ENCODE data around the gene HDAC7.

HDAC7 gene

GRCh38 chr12:47746073-47746472, 73.6 kb downstream of the HDAC7 start:
- no peak for DNase-seq (ENCODE audit: low read depth)

GRCh38 chr12:47745485-47746041, 74.1 kb downstream of the HDAC7 start:
- no peak for DNase-seq (ENCODE audit: low read depth)

GRCh38 chr12:47744778-47745436, 74.8 kb downstream of the HDAC7 start:
- DNase-seq (ENCODE audit: low read depth), result no peak

GRCh38 chr12:47744005-47744651, 75.6 kb downstream of the HDAC7 start:
- DNase-seq (ENCODE audit: low read depth), result peak; percentile 35

DNA sequence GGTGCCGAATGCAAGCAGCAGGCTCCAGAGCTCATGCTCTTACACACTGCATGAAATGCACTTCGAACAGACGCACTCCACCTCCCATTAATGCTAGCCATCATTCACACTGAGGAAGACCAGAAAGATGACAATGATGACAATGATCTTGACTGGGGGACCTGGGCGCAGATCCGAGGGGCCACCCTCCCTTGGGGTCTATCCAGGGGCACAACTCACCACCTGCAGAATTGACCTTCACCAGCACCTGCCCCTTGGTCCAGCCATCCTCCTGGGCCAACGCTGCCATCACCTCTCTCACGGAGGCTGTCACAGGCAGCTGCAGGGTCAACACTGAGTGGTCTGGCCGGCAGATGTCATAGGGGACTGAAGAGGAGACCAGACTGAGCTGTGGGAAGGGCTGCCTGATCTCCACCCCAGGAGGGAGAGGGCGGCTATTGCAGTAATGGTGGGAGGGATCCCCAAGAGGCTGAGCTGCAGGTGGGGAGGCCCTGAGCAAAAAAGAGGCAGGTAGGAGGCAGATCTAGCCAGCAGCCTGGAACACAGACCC, 76.3 kb downstream of the HDAC7 start:
- no peak for DNase-seq (ENCODE audit: low read depth)

DNA sequence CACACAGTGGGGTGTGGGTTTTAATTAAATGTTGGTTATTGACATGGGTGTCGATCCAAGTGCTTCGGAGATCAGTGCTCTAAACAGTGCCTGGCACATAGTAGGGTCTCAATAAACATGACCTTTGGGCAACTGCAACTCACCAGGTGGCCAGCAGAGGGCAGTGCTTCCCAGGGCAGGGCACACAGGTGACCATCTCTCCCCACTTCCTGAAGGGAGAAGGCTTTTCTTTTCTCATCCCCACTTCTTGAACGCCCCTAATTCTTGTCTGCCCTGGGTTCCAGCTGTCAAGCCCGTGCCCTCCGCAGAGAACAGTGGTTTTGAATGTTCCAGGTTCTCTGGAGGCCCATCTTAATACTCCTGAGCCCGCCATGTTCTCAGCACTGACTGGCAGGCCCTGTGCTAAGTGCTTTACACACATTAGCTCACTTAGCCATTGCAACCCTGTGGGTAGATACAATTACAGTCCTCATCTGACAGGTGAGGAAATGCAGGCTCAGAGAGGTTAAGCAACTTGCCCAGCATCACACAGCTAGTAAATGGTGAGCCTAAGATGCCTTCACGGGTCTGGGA, 77.4 kb downstream of the HDAC7 start:
- peak; percentile 41 for DNase-seq (ENCODE audit: low read depth)

- peak; percentile 29 for DNase-seq (ENCODE audit: low read depth)
These were observed 78.4 kb downstream of the HDAC7 start for GRCh38 chr12:47741340-47741703.

DNA sequence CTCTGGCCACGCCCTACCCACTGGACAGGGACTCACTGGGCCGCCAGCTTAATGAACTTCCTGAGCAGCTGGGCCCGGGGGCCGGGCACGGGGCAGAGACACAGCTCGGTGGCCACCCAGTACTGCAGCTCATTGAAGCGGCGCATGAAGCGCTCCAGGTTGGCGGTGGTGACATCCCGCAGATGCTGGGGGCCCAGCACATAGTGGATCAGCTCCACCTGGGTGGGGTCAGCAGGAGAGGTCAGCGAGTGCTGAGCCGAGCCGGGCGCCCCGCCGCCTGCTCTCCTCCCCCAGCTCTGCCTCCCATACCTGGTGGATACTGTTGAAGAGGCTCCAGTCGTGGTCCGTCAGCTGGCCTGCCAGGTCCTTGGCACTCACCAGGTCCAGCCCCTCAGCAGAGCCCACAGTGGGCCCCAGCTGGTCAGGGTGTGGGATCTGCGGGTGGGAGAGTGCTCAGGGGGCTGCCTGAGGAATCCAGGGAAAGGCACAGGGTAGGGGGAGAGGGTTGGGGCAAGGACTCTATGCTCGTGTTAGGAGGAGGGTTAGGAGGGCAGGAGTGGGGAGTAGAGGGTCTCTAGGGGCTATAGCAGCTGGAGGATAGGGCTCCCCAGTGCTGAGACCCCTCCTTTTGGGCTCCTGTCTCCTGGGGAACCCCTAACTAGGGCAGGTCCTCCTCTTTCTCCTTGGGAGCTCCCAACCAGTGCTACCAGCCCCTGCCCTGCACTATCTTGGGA, 78.9 kb downstream of the HDAC7 start:
- no peak for DNase-seq (ENCODE audit: low read depth)

- no peak for DNase-seq (ENCODE audit: low read depth)
These were observed 79.7 kb downstream of the HDAC7 start for GRCh38 chr12:47739979-47740378.

GRCh38 chr12:47739297-47739696, 80.4 kb downstream of the HDAC7 start:
- DNase-seq (ENCODE audit: low read depth), result no peak

- DNase-seq (ENCODE audit: low read depth), result no peak
These were observed 81.6 kb downstream of the HDAC7 start for GRCh38 chr12:47737936-47738594.

DNA sequence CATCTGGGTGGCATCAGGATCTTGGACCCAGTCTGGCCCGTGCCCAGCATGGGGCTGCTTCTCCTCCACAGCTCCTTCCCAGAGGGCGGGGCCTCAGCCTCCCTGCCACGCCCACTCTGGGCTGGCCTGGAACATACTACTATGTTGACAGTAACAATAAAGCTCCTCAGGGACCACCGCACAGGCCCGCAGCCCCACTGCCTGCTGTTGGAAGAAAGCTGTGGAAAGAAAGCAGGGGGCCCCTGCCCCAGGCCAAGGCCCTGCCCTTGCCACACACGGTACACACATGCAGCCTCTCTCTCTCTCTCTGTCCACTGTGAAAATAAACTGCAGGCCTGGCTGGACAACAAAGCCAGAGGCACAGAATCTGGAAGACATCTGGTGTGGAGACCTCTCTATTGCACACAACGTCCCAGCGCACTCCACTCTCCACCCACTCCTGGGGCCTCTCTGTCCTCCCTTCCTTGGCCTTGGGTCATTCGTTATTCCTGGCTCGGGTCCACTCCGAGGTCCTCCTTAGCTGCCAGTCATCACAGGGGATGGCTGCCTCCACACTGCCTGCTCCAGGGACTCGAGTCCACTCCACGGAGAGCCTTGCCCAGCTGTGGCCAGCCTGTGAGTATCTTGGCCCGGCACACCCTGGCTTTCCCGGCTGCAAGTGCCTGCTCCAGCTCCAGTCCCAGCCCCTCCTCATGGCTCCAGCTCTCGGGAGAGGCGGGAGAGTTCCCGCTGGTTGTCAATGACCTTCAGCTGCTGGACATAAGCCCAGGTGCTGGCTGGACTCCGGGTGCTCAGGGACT, 82.6 kb downstream of the HDAC7 start:
- DNase-seq (ENCODE audit: low read depth), result no peak

- DNase-seq (ENCODE audit: low read depth), result no peak
These were observed 83.5 kb downstream of the HDAC7 start for GRCh38 chr12:47736216-47736615.

DNA sequence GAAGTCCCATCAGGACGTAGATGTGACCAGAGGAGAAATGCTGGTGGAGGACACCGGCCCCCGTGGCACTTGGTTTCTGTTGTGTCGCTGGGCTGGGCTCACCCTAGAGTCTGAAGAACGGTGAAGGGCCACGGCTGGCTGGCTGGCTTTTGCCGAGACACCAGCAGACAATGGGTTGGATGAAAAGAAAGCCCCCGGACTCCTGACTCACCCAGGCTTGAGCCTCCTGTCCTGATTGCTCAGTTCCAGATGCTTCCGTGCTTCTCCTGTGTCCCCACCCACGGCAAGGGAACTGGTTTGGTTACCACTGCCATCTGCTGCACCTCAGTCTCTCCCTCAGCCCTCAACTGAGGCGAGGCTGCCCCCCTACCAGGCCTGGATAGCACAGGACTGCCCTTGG, 84.1 kb downstream of the HDAC7 start:
- DNase-seq (ENCODE audit: low read depth), result no peak

- DNase-seq (ENCODE audit: low read depth), result no peak
These were observed 84.8 kb downstream of the HDAC7 start for GRCh38 chr12:47734725-47735480.

- no peak for DNase-seq (ENCODE audit: low read depth)
These were observed 86.6 kb downstream of the HDAC7 start for GRCh38 chr12:47733142-47733541.

All from stimulated activated CD8-positive, alpha-beta memory T cell treated with anti-CD3 and anti-CD28 coated beads, Interleukin-12 subunit alpha, Interleukin-12 subunit beta, amount 100 ng/mL, for 4 hours (primary cell).